OCI-M2 (cell line): Measurements from ENCODE around the gene DHRS13.
A peak's percentile ranks its signal among the peaks of the same experiment; 100 is the strongest.
"Not testable (repeated sequence)": the region's sequence is repeated elsewhere in the genome, so short reads cannot be mapped to it uniquely, and the experiment has no call there.

ENCODE experiments used
- DNase-seq: peaks from one replicate; lab custom pipeline; 2025; ENCODE audit not compliant: unreplicated experiment; lab: John Stamatoyannopoulos, UW

The DHRS13 gene

DNA sequence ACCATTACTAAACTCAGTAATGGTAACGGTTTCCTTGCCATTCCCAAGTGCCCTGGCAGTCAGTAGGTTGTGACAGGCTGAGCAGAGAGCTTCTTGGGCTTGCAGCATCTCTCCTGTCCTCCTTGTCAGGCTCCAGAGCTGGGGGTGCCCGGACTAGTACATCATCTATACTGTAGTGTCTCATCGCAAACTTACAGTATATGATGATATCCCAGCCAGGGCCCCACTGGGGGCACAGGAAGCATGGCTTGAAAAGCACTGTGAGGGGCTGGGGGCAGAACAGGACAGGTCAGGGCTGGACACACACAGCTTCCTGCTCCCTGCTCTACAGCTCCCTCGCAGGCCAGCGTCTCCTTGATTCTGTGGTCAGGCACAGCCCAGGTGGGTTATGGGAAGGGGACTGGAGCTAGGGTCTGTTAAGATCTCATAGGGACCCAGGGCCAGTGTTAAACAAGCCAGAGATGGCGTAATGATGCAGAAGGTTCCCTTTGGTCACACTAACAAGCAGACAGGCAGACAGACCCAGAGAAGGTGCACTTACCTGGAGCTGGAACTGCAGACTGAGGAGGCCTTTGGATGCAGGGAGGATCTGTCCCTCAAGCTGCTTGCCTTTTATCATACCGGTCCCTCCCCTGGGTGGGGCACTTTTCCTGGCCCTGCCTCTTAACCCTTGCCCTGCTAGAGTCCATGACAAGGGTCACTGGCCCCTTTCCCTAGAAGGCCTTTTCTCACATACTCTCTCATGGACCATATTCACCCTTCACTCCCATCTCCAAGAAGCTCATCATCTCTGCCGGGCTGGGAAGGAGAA lies 41.3 kb downstream of the DHRS13 start:
- peak; percentile 48 for DNase-seq

DNA sequence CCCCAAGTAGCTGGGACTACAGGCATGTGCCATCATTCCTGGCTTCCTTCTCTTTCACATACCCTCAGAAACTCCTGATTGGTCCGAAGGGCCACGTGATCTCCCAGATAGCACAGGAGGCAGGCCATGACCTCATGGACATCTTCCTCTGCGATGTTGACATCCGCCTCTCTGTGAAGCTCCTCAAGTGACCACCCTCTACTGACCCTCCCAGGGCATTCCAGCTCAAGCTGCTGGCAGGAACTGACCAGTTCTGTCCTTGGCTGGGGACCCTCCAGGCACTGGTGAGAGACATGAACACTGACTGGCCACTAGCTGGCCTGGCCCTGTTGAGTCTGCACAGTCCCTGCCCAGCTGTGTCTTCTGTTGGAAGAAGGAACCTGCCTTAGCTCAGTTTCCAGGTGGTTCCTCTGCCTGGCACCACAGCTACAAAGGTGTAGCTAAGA lies 42.5 kb downstream of the DHRS13 start:
- no peak for DNase-seq

DNA sequence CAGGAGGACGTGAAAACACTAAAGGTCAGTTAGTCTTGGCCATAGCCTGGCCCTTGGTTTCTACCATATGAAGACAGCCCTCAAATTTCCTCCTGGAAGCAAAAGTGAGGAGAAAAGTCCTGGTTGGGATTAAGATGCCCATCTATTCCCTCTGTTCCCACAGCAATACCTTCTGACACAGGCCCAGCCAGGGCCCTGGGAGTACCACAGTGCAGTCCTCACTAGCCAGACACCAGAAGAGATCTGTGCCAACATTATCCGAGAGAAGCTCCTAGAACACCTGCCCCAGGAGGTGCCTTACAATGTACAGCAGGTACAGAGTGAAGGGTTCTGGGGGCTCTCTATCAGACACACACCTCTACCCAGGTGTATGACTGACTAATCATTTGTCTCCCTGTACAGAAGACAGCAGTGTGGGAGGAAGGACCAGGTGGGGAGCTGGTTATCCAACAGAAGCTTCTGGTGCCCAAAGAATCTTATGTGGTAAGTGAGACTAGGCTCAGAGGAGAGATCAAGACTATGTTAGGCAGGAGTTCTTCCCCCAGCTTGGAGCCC lies 44.0 kb downstream of the DHRS13 start:
- DNase-seq = no peak

DNA sequence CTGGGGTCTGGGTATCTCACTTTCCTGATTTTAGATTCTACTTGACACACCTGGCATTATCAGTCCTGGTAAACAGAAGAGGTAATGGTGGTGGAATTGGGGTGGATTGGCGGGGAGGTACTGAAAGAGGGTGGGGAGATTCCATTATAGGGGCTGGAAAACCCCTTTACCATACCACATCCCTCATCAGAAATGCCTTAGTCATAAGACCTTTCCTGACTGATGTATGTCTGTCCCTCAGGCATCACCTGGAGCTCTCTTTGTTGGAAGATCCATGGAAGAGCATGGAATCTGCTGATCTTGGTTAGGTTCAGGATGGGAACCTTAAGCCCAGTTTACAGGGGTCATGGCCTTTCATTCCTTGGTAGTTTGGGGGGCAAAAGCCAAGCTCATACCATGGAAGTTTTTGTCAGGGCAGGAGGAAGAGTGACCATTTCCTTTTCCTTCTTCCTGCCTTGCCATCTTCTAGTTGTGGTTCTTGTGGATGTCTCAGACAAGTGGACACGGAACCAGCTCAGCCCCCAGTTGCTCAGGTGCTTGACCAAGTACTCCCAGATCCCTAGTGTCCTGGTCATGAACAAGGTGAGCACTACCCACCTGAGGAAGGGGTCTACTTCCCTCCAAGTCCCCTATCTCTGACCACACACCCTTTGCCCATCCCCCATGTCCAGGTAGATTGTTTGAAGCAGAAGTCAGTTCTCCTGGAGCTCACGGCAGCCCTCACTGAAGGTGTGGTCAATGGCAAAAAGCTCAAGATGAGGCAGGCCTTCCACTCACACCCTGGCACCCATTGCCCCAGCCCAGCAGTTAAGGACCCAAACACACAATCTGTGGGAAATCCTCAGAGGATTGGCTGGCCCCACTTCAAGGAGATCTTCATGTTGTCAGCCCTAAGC lies 44.7 kb downstream of the DHRS13 start:
- no peak for DNase-seq

DNA sequence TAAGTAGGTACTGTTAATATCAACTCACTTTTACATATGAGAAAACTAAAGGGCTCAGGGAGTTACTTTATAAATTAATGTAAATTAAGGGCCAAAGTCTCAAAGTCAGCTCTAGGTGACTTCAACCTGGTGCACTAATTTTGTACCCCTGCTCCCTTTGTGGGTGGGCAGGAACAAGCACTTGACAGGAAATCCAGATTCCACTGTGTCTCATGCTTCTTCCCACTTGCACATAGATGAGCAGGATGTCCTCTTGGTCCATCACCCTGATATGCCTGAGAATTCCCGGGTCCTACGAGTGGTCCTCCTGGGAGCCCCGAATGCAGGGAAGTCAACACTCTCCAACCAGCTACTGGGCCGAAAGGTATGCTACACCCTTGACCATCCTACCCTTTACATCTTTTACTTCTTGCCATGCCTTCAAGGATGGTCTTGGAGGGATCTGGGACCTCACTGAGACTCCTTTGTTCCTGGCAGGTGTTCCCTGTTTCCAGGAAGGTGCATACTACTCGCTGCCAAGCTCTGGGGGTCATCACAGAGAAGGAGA lies 46.8 kb downstream of the DHRS13 start:
- DNase-seq = no peak

DNA sequence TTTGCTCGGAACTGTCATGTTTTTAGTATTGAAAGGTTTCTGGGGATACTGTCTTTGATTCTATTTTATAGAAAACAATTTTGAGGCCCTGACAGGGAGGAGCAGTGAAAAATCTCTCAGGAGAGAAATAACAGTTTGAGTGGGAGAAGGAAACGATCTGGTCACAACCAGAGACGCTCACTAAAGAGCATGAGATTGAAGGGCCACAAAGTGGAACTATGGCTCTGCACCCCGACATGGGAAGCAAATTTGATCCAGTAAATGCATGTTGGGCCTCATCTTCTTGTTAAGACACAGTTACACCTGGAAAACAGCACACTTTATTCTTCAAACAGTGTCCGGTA lies 47.6 kb downstream of the DHRS13 start:
- no peak for DNase-seq

DNA sequence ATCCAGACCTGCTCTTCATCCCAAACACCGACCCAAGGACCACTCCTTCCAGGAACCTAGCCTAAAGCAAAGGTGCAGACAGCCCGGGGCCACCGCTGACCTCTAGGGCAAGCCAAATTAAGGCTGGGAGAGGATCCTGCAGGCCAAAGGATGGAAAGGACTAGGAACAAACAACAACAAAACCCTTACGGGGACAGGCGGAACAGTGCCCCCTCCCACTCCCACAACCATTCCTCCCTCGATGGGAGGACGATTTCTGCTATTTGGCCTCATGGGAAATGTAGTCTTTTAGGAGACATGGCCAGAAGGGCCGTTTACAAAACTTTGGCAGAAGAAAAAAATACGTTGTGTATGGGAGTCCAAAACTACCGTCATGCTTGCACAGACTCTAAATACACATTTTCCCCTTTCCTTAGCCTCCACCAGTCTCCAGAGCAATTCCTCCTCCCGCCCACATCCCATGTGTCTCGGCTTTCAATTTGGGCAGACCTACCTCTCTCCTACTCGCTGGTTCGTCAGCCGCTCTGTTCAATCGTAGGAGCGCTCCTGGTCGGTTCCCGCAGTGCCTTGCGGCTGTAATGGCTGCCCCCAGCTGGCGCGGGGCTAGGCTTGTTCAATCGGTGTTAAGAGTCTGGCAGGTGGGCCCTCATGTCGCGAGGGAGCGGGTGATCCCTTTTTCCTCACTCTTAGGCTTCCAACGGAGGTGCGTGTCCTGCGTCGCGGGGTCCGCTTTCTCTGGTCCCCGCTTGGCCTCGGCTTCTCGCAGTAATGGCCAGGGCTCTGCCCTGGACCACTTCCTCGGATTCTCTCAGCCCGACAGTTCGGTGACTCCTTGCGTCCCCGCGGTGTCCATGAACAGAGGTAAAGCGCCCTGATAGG lies 48.2 kb downstream of the DHRS13 start, which contains the start of gene ERAL1:
TSS of gene ERAL1 (plus strand) at position 560 of the 879 bp plus-strand sequence. CDS start at position 579, 19 bp downstream.
- DNase-seq = no peak

DNA sequence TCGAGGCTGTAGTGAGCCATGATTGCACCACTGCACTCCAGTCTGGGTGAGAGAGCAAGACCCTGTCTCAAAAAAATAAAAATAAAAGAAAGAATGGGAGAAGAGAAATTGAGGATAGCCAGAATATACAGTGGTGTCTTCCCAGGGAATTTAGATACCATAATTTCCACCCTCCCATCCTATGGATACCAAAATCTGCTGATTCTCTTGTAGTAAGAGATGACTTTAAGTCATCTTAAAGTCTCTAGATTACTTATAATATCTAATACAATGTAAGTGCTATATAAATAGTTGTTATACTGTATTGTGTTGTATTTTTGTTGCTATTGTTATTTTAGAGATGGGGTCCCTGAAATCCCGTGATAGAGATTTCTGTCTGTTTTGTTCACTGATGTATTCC lies 49.6 kb downstream of the DHRS13 start:
- no peak for DNase-seq

DNA sequence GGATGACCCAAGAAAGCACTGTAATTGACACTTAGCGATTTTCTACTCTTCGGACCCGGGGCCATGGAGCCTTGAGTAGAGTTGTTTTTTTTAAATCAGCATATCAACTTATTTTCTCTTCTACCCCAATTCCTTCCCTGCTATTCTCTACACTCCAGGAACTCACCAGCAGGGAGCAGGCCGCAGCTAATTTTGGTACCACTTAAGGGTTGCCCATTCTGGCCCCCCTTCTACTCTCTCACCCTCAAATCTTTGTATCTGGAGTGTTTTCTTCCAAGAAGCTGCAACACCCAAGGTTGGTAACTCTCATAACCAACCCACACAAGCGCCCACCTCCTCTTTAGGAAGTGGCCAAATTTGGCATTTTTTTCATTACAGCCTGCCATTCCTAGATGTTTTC lies 53.6 kb downstream of the DHRS13 start:
- no peak for DNase-seq

DNA sequence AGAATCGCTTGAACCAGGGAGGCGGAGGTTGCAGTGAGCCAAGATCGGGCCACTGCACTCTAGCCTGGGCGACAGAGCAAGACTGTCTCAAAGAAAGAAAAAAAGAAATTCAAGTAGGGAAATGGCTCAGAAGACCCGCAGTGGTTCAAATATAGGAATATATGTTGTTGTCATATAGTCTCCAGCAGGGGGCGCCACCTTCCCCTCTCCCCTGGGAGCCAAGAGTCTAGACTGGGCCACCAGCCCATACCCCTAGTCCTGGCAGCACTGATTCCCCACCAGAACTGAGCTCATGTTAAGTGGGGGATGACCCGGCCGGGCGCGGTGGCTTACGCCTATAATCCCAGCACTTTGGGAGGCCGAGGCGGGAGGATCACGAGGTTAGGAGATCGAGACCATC lies 54.2 kb downstream of the DHRS13 start:
- not testable (repeated sequence) for DNase-seq
